H1 (cell line): ENCODE data around the gene PEAK3. TPM values are rescaled to one million over a fixed set of nuclear protein-coding genes. Genes with fewer than 3 reads are reported as not detected.

Source experiments
- CTCF ChIA-PET: fragments of 300-600 bp; sonication (Branson Sonifier 250); formaldehyde crosslinking; loops from one replicate; lab custom pipeline; 2021; ENCODE audit not compliant: partially characterized antibody; lab: Charles Lee
- POLR2A ChIA-PET: fragments of 300-600 bp; sonication (Branson Sonifier 250); formaldehyde crosslinking; loops from one replicate; lab custom pipeline; 2021; ENCODE audit warnings: inconsistent platforms; ENCODE audit not compliant: partially characterized antibody; lab: Charles Lee
- DNase-seq, 2 experiments: peaks; one replicate each; pipeline versions ENCODE4 v3.0.0 to v3.0.0-alpha.2; 2010 to 2022; ENCODE audit warnings: low spot score in 2 of 2, low read depth in 1 of 2, mixed read lengths in 1 of 2
- FAIRE-seq: peaks from 2 replicates; lab custom pipeline; 2011; peaks lifted over from hg19 to GRCh38; lab: Jason Lieb, UNC
- H2AFZ ChIP-seq: 2 replicates; pipeline ENCODE4 v1.8.1; 2012; ENCODE audit warnings: low read length, inconsistent platforms
- H2AK5ac ChIP-seq: 2 replicates; pipeline ENCODE4 v1.6.1; 2013; ENCODE audit warnings: low read depth, low read length
- H2BK120ac ChIP-seq: replicated peaks from 2 replicates; pipeline ENCODE3; 2013; ENCODE audit warnings: low read depth, low read length, inconsistent platforms
- H2BK12ac ChIP-seq: 2 replicates; pipeline ENCODE4 v1.6.1; 2013; ENCODE audit warnings: low read depth, low read length
- H2BK15ac ChIP-seq: 2 replicates; pipeline ENCODE4 v1.6.1; 2013; ENCODE audit warnings: low read length
- H2BK20ac ChIP-seq: 2 replicates; pipeline ENCODE4 v1.6.1; 2013; ENCODE audit warnings: low read length
- H2BK5ac ChIP-seq: 2 replicates; pipeline ENCODE4 v1.6.1; 2013; ENCODE audit warnings: low read depth, low read length
- H3K14ac ChIP-seq: 2 replicates; pipeline ENCODE4 v1.6.1; 2013; ENCODE audit warnings: inconsistent platforms; ENCODE audit not compliant: insufficient read length
- H3K18ac ChIP-seq: 2 replicates; pipeline ENCODE4 v1.6.1; 2013; ENCODE audit warnings: low read length; ENCODE audit errors: extremely low read depth
- H3K23ac ChIP-seq: 2 replicates; pipeline ENCODE4 v1.6.1; 2013; ENCODE audit warnings: inconsistent platforms; ENCODE audit not compliant: insufficient read length
- H3K23me2 ChIP-seq: 2 replicates; pipeline ENCODE4 v1.6.1; 2013; ENCODE audit warnings: low read depth, low read length
- H3K27ac ChIP-seq: 2 replicates; pipeline ENCODE4 v1.6.1; 2011; ENCODE audit warnings: low read depth, low read length, inconsistent platforms
- H3K27me3 ChIP-seq, 4 experiments: replicated peaks in 1 of 4; 1 replicate in 1 of 4; 2 replicates in 3 of 4; pipeline versions ENCODE4 v1.6.1 to v1.8.1; 2011 to 2013; ENCODE audit warnings: low read length in 3 of 4, mild to moderate bottlenecking in 3 of 4, inconsistent platforms in 2 of 4, mixed read lengths in 2 of 4, moderate library complexity in 1 of 4; ENCODE audit not compliant: control insufficient read depth in 3 of 4, insufficient read depth in 3 of 4; ENCODE audit errors: extremely low read depth in 1 of 4
- H3K36me3 ChIP-seq, 4 experiments: 2 replicates each; pipeline versions ENCODE4 v1.6.1 to v1.8.1; 2011 to 2013; ENCODE audit warnings: mild to moderate bottlenecking in 4 of 4, low read length in 3 of 4, moderate library complexity in 2 of 4, control low read depth in 1 of 4, inconsistent platforms in 1 of 4; ENCODE audit not compliant: insufficient read depth in 4 of 4, control insufficient read depth in 2 of 4
- H3K4ac ChIP-seq: replicated peaks from 2 replicates; pipeline ENCODE3; 2013; ENCODE audit warnings: low read length, low read depth, mixed read lengths, inconsistent platforms; ENCODE audit not compliant: insufficient read length
- H3K4me1 ChIP-seq, 4 experiments: replicated peaks in 1 of 4; 1 replicate in 1 of 4; 2 replicates in 3 of 4; pipeline versions ENCODE4 v1.6.1 to v1.8.1; 2011 to 2013; ENCODE audit warnings: low read length in 3 of 4, inconsistent platforms in 2 of 4, mixed read lengths in 1 of 4; ENCODE audit not compliant: insufficient read depth in 4 of 4, control insufficient read depth in 3 of 4
- H3K4me2 ChIP-seq, 2 experiments: 2 replicates each; pipeline versions ENCODE4 v1.6.1 to v1.8.1; 2011 to 2013; ENCODE audit warnings: low read depth in 2 of 2, low read length in 2 of 2, control low read depth in 1 of 2, inconsistent platforms in 1 of 2, mild to moderate bottlenecking in 1 of 2; ENCODE audit not compliant: insufficient read depth in 1 of 2
- H3K4me3 ChIP-seq, 4 experiments: fragments of 200-600, 300-600 bp in 1 of 4; sonication (generic), shearing (Covaris generic), sonication (Bioruptor Twin) in 1 of 4; 2 replicates each; pipeline versions ENCODE4 v1.5.1 to v1.8.1; 2011 to 2016; ENCODE audit warnings: low read length in 4 of 4, low read depth in 3 of 4, control low read depth in 2 of 4, inconsistent platforms in 2 of 4, mild to moderate bottlenecking in 2 of 4, mixed read lengths in 1 of 4, moderate library complexity in 1 of 4; ENCODE audit not compliant: insufficient read depth in 2 of 4; ENCODE audit errors: extremely low read depth in 1 of 4
- H3K56ac ChIP-seq: replicated peaks from 2 replicates; pipeline ENCODE3; 2013; ENCODE audit warnings: low read depth, mild to moderate bottlenecking, mixed read lengths, low read length, inconsistent platforms; ENCODE audit not compliant: insufficient read length
- H3K79me1 ChIP-seq: 2 replicates; pipeline ENCODE4 v1.6.1; 2013; ENCODE audit warnings: low read depth, low read length, control low read depth
- H3K79me2 ChIP-seq, 2 experiments: 2 replicates each; pipeline versions ENCODE4 v1.6.1 to v1.8.1; 2012 to 2013; ENCODE audit warnings: low read length in 2 of 2, mild to moderate bottlenecking in 2 of 2, inconsistent platforms in 1 of 2; ENCODE audit not compliant: insufficient read depth in 2 of 2, control insufficient read depth in 1 of 2
- H3K9ac ChIP-seq, 4 experiments: replicated peaks in 1 of 4; 1 replicate in 1 of 4; 2 replicates in 3 of 4; pipeline versions ENCODE4 v1.6.1 to v1.8.1; 2011 to 2013; ENCODE audit warnings: low read depth in 3 of 4, low read length in 3 of 4, control low read depth in 2 of 4, mild to moderate bottlenecking in 2 of 4, moderate library complexity in 2 of 4, inconsistent platforms in 1 of 4; ENCODE audit errors: extremely low read depth in 1 of 4
- H3K9me3 ChIP-seq, 2 experiments: 2 replicates each; pipeline versions ENCODE4 v1.6.1 to v1.8.1; 2012 to 2013; ENCODE audit warnings: mild to moderate bottlenecking in 2 of 2, moderate library complexity in 2 of 2, control low read depth in 1 of 2, inconsistent platforms in 1 of 2, low read depth in 1 of 2, low read length in 1 of 2, mixed read lengths in 1 of 2; ENCODE audit not compliant: insufficient read depth in 2 of 2
- H4K20me1 ChIP-seq, 2 experiments: replicated peaks in 1 of 2; 2 replicates each; pipeline versions ENCODE3 to v1.8.1; 2011 to 2013; ENCODE audit warnings: inconsistent platforms in 2 of 2, low read length in 2 of 2, mild to moderate bottlenecking in 1 of 2; ENCODE audit not compliant: insufficient read depth in 2 of 2, control insufficient read depth in 1 of 2
- H4K5ac ChIP-seq: 2 replicates; pipeline ENCODE4 v1.6.1; 2013; ENCODE audit warnings: low read length, low read depth, mixed read lengths, inconsistent platforms; ENCODE audit not compliant: insufficient read length
- H4K8ac ChIP-seq: 2 replicates; pipeline ENCODE4 v1.8.0; 2013; ENCODE audit warnings: mild to moderate bottlenecking, moderate library complexity, low read length, inconsistent platforms; ENCODE audit not compliant: insufficient read depth; ENCODE audit errors: extremely low read depth
- H4K91ac ChIP-seq: replicated peaks from 2 replicates; pipeline ENCODE3; 2013; ENCODE audit warnings: low read length, mixed read lengths, inconsistent platforms; ENCODE audit not compliant: insufficient read length
- HDAC6 ChIP-seq: IDR thresholded peaks from one replicate; pipeline ENCODE4 v1.7.1; 2012; ENCODE audit warnings: low read depth, mild to moderate bottlenecking, inconsistent platforms, low read length, moderate library complexity
- POLR2AphosphoS5 ChIP-seq: IDR thresholded peaks from 2 replicates; pipeline ENCODE4 v1.6.1; 2011; ENCODE audit warnings: low read depth, low read length
- WGBS, 2 experiments: shearing (Covaris generic) in 1 of 2; methylation state at CpG; one replicate each; pipeline versions ENCODE4 v1.1.6 to v1.1.7; 2013 to 2015; ENCODE audit warnings: low lambda C conversion rate in 2 of 2, mixed read lengths in 2 of 2, inconsistent platforms in 1 of 2, low coverage in 1 of 2, missing lambda C conversion rate in 1 of 2; ENCODE audit not compliant: insufficient replicate concordance in 2 of 2, insufficient coverage in 1 of 2, insufficient read length in 1 of 2; ENCODE audit errors: extremely low coverage in 1 of 2, missing lambda C conversion rate in 1 of 2; 5-methylcytosine and 5-hydroxymethylcytosine counted together
- polyA plus RNA-seq, 7 experiments: library from polyadenylated mRNA; depleted of rRNA in 3 of 7; stranded (reverse) in 5 of 7; unstranded in 2 of 7; fragments of >200 nt in 5 of 7; fragments of 200-250 nt in 2 of 7; gene quantifications; 1 replicate in 5 of 7; 2 replicates in 1 of 7; 4 replicates in 1 of 7; pipeline versions ENCODE4 v1.2.1 to v1.2.3, GENCODE V29; 2011 to 2013; ENCODE audit warnings: missing spikeins in 2 of 7, mixed read lengths in 2 of 7
- total RNA-seq: library from RNA; stranded (reverse); fragmentation: NEBNext Ultra II Directional; extraction: Animal tissue kit (Norgen Biotek cat#: 25700); gene quantifications from 2 replicates; pipeline ENCODE4 v1.2.1, GENCODE V29; 2021

The PEAK3 gene
- total and polyA plus RNA-seq, 2 of the 8 experiments (the other 6 are each of a cell fraction or from before 2014, with no cell fraction given), result not detected

DNA sequence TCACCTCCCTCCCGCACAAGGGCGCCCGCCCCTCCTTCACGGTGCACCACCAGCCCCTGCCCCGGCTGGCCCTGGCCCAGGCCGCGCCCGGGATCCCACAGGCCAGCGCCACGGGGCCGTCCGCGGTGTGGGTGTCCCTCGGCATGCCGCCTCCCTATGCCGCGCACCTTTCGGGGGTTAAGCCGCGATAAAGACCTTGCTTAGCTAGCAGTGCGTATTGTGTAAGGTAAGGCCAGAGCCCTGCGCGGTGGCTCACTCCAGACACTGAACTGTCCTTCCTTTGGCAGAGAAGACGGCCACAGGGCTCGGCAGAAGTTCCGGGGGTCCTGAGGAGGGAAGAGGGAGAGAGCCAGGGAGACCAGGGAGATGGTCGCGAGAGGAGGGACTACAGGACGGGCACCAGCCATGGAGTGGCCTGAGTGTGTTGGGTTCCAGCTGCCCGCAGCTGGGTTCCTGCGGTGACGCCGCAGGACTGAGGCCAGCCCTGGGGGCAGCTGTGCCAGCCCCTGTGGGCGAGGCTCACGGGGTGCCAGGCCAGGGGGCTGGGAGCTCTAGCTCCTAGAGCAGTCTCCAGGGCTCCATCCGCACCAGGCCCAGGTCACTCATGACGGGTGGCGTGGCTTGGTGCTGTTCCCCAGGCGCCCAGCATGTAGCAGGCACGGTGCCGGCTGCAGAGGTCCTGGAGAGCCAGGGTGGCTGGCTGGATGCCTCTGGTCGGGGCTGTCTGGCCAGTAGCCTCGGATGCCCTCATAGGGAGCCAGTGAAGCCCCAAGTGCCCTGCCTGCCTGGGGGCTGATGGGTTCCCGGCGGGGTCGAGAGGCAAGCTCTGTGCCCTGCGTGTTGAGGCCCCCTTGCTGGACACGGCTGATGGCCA lies 53.6 kb downstream of the PEAK3 start:
- H3K79me1 ChIP-seq, result no peaks in the 10 kb centered on the region; the same call in 1 of the 2 replicates
- H2BK20ac ChIP-seq, result no peak overlapping the region
- no peak overlapping the region for H2AK5ac ChIP-seq
- H3K4ac ChIP-seq, result no peak overlapping the region
- H3K18ac ChIP-seq, result no peak overlapping the region
- H3K9me3 ChIP-seq, result no peaks in the 10 kb centered on the region
- H2AFZ ChIP-seq, result no peak overlapping the region
- 91% methylated on average over 32 of the region's 48 CpGs; no CpG with 5 or more reads in 1 of the 2 experiments for WGBS, 2 experiments
- peaks cover 0 to 16% of the 10 kb centered on the region in 2 experiments for H4K20me1 ChIP-seq
- H2BK12ac ChIP-seq, result no peak overlapping the region
- no peak overlapping the region for H3K9ac ChIP-seq
- no peak overlapping the region for H4K5ac ChIP-seq
- H4K91ac ChIP-seq, result no peak overlapping the region
- H4K8ac ChIP-seq, result peak overlapping the region; percentile 11; the same call in 1 of the 2 replicates
- H3K56ac ChIP-seq, result no peak overlapping the region
- no peak overlapping the region for H3K4me3 ChIP-seq
- H3K14ac ChIP-seq, result no peak overlapping the region
- no peaks in the 10 kb centered on the region for H3K23me2 ChIP-seq
- no peak overlapping the region for H2BK15ac ChIP-seq
- H3K23ac ChIP-seq, result no peak overlapping the region
- H2BK5ac ChIP-seq, result peak overlapping the region; percentile 16; the same call in 1 of the 2 replicates
- DNase-seq (no peak), FAIRE-seq (no peak)
- no peaks in the 10 kb centered on the region for H3K4me1 ChIP-seq
- TF ChIP-seq POLR2AphosphoS5 (0 out of 2 replicates have a peak, but pooled peaks have one; percentile 4), HDAC6 (no peak)
- POLR2A ChIA-PET, result interaction anchor here (1.1 to 6.3 kb wide), 6 partner anchors 7 to 99 kb away, joined by 3 to 61 read pairs (median 20); partner anchors contain the start of gene AMH
- H3K79me2 ChIP-seq, result no peaks in the 10 kb centered on the region
- no peak overlapping the region for H3K27ac ChIP-seq
- no peaks in the 10 kb centered on the region for H3K27me3 ChIP-seq
- no peak overlapping the region for H3K4me2 ChIP-seq
- peaks cover 0 to 52% (median 19%) of the 10 kb centered on the region in 4 experiments for H3K36me3 ChIP-seq
- CTCF ChIA-PET, result interaction anchor here (0.5 to 4.4 kb wide), 10 partner anchors 9 to 298 kb away, joined by 3 to 19 read pairs (median 4); no protein-coding TSS in a partner anchor
- no peak overlapping the region for H2BK120ac ChIP-seq
